Skeletal muscle satellite cell (primary cell): ENCODE data around the gene TBC1D5.

ENCODE experiments used
- H3K27me3 ChIP-seq: 2 replicates; pipeline ENCODE4 v1.7.0; 2013; ENCODE audit warnings: low read length; ENCODE audit not compliant: control insufficient read depth, insufficient read depth
- H3K36me3 ChIP-seq: 2 replicates; pipeline ENCODE4 v1.7.0; 2013; ENCODE audit warnings: mild to moderate bottlenecking, control low read depth, low read length; ENCODE audit not compliant: insufficient read depth
- H3K4me1 ChIP-seq: 2 replicates; pipeline ENCODE4 v1.7.0; 2013; ENCODE audit warnings: low read length; ENCODE audit not compliant: control insufficient read depth, insufficient read depth
- H3K4me2 ChIP-seq: 2 replicates; pipeline ENCODE4 v1.7.0; 2013; ENCODE audit warnings: mild to moderate bottlenecking, low read length
- H3K4me3 ChIP-seq: 2 replicates; pipeline ENCODE4 v1.7.0; 2013; ENCODE audit warnings: low read length
- H3K9ac ChIP-seq: 2 replicates; pipeline ENCODE4 v1.7.0; 2013; ENCODE audit warnings: mild to moderate bottlenecking, low read depth, low read length, moderate library complexity
- H3K9me3 ChIP-seq: replicated peaks from 2 replicates; pipeline ENCODE4 v1.7.0; 2013; ENCODE audit warnings: mild to moderate bottlenecking, control low read depth, low read length

TBC1D5 gene

GRCh38 chr3:17195856-17196604 is 546.4 kb downstream of the TBC1D5 start:
- Histone ChIP-seq H3K27me3 (no peaks in the 10 kb centered on the region), H3K9me3 (no peaks in the 10 kb centered on the region), H3K4me2 (no peak overlapping the region), H3K9ac (no peak overlapping the region), H3K4me1 (peaks cover 13% of the 10 kb centered on the region), H3K4me3 (no peak overlapping the region), H3K36me3 (no peaks in the 10 kb centered on the region)

GRCh38 chr3:17195192-17195611 is 547.2 kb downstream of the TBC1D5 start:
- no peak overlapping the region for H3K9ac ChIP-seq
- no peaks in the 10 kb centered on the region for H3K36me3 ChIP-seq
- no peak overlapping the region for H3K4me3 ChIP-seq
- H3K9me3 ChIP-seq: no peaks in the 10 kb centered on the region
- H3K4me1 ChIP-seq: peaks cover 13% of the 10 kb centered on the region
- no peak overlapping the region for H3K4me2 ChIP-seq
- no peaks in the 10 kb centered on the region for H3K27me3 ChIP-seq

GRCh38 chr3:17194116-17194515 is 548.3 kb downstream of the TBC1D5 start:
- no peaks in the 10 kb centered on the region for H3K27me3 ChIP-seq

GRCh38 chr3:17192995-17193394 is 549.4 kb downstream of the TBC1D5 start:
- Histone ChIP-seq H3K27me3 (no peaks in the 10 kb centered on the region), H3K4me1 (peaks cover 13% of the 10 kb centered on the region), H3K9ac (no peak overlapping the region), H3K4me3 (no peak overlapping the region), H3K36me3 (no peaks in the 10 kb centered on the region), H3K9me3 (no peaks in the 10 kb centered on the region), H3K4me2 (no peak overlapping the region)

More at GRCh38 chr3:17194116-17194515, 548.3 kb downstream of the TBC1D5 start:
- no peaks in the 10 kb centered on the region for H3K9me3 ChIP-seq
- no peaks in the 10 kb centered on the region for H3K36me3 ChIP-seq
- no peak overlapping the region for H3K9ac ChIP-seq
- no peak overlapping the region for H3K4me3 ChIP-seq
- peaks cover 13% of the 10 kb centered on the region for H3K4me1 ChIP-seq
- H3K4me2 ChIP-seq: no peak overlapping the region

- no peaks in the 10 kb centered on the region for H3K36me3 ChIP-seq
- no peaks in the 10 kb centered on the region for H3K9me3 ChIP-seq
- no peaks in the 10 kb centered on the region for H3K27me3 ChIP-seq
- peaks cover 6% of the 10 kb centered on the region for H3K4me1 ChIP-seq
- no peak overlapping the region for H3K4me2 ChIP-seq
- H3K9ac ChIP-seq: no peak overlapping the region
- no peak overlapping the region for H3K4me3 ChIP-seq
Measured at GRCh38 chr3:17190353-17191078, 551.9 kb downstream of the TBC1D5 start.

- H3K27me3 ChIP-seq: no peaks in the 10 kb centered on the region
- peaks cover 6% of the 10 kb centered on the region for H3K4me1 ChIP-seq
- no peaks in the 10 kb centered on the region for H3K9me3 ChIP-seq
- no peak overlapping the region for H3K4me2 ChIP-seq
- no peaks in the 10 kb centered on the region for H3K36me3 ChIP-seq
- no peak overlapping the region for H3K9ac ChIP-seq
- H3K4me3 ChIP-seq: no peak overlapping the region
Measured at GRCh38 chr3:17188378-17188777, 554.1 kb downstream of the TBC1D5 start.

GRCh38 chr3:17187589-17188184 is 554.7 kb downstream of the TBC1D5 start:
- Histone ChIP-seq H3K4me2 (no peak overlapping the region), H3K4me3 (no peak overlapping the region), H3K4me1 (peaks cover 6% of the 10 kb centered on the region)

GRCh38 chr3:17183951-17184550 is 558.4 kb downstream of the TBC1D5 start:
- no peaks in the 10 kb centered on the region for H3K27me3 ChIP-seq
- no peaks in the 10 kb centered on the region for H3K9me3 ChIP-seq
- peaks cover 15% of the 10 kb centered on the region for H3K4me1 ChIP-seq
- H3K4me2 ChIP-seq: no peak overlapping the region
- H3K36me3 ChIP-seq: no peaks in the 10 kb centered on the region
- H3K4me3 ChIP-seq: no peak overlapping the region
- H3K9ac ChIP-seq: no peak overlapping the region

More at GRCh38 chr3:17187589-17188184, 554.7 kb downstream of the TBC1D5 start:
- Histone ChIP-seq H3K36me3 (no peaks in the 10 kb centered on the region), H3K9ac (no peak overlapping the region), H3K9me3 (no peaks in the 10 kb centered on the region), H3K27me3 (no peaks in the 10 kb centered on the region)

- no peak overlapping the region for H3K4me2 ChIP-seq
- H3K36me3 ChIP-seq: no peaks in the 10 kb centered on the region
- peaks cover 15% of the 10 kb centered on the region for H3K4me1 ChIP-seq
- no peak overlapping the region for H3K9ac ChIP-seq
- H3K4me3 ChIP-seq: no peak overlapping the region
- no peaks in the 10 kb centered on the region for H3K27me3 ChIP-seq
- H3K9me3 ChIP-seq: no peaks in the 10 kb centered on the region
Measured at GRCh38 chr3:17182166-17182565, 560.3 kb downstream of the TBC1D5 start.

GRCh38 chr3:17181413-17181907 is 561.0 kb downstream of the TBC1D5 start:
- Histone ChIP-seq H3K9ac (no peak overlapping the region), H3K27me3 (no peaks in the 10 kb centered on the region), H3K4me1 (peaks cover 15% of the 10 kb centered on the region), H3K36me3 (no peaks in the 10 kb centered on the region), H3K9me3 (no peaks in the 10 kb centered on the region), H3K4me3 (no peak overlapping the region), H3K4me2 (no peak overlapping the region)
